HG03521 (cell line): Measurements from ENCODE around the gene M1AP.
"Not testable (repeated sequence)": the region's sequence is repeated elsewhere in the genome, so short reads cannot be mapped to it uniquely, and the experiment has no call there.

Experiments
- ATAC-seq: cut with Tn5 transposase; IDR thresholded peaks from one replicate; pipeline ENCODE4 v1.9.1; 2021; ENCODE audit warnings: mild to moderate bottlenecking, moderate library complexity; ENCODE audit not compliant: unreplicated experiment

The M1AP gene

DNA sequence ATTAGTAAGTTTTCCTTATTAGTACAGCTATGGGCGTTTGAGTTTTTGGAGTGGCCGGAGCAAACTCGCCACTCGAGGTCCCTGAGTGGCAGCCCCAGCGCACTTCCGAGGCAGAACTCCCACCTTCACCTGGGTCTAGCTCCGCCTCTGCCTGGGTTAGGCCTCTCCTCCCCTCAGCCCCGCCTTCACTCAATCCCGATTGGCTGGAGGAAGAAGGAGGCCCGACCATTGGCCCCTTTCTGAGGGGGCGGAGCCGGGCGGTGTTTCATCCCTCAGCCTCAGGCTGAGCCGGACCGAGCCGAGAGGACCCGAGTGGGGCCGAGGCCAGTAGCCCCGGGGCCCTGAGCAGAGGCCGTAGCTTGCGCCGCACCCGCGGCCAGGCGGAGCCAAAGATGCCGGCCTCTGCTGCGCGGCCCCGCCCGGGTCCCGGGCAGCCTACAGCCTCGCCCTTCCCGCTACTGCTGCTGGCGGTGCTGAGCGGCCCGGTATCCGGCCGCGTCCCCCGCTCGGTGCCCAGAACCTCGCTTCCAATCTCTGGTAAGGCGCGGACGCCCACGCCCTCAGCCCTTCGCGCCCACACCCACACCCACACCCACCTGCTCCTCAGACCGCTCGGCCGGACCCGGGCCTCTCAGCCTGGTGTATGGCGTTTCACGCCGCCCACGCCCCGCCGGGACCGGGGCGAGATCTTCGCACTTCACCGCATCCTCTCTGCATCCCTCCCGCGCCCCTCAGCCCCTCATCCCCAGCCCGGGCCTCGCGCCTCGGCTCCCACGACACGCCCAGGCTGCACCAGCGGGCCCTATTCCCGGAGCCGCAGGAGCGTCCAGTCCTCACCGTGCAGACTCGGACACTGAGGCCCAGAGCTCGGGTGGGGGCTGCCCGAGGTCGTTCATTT is 6.1 kb upstream of the M1AP start, which contains the start of gene SEMA4F:
Gene SEMA4F (plus strand): TSS at position 263 of the 898 bp plus-strand sequence. CDS start 130 bp downstream, at position 393.
- ATAC-seq: peak; percentile 99

DNA sequence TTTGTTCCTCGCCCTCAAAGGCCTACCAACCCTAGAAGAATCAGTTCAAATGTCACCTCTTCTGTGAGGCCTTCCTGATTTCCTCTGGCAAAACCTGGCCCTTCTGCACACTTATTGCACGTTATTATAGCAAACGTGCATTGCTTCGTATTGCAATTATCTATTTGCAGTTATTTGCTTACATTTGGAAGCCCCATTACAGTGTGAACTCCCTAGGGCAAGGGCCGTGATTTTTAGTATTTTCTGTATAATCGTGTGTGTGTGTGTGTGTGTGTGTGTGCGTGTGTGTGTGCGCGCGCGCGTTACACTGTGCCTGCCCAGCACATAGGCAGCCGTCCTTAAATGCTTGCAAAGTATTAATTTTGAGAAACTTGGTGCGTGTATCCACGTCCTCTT is 5.5 kb upstream of the M1AP start:
- ATAC-seq: peak; percentile 15

DNA sequence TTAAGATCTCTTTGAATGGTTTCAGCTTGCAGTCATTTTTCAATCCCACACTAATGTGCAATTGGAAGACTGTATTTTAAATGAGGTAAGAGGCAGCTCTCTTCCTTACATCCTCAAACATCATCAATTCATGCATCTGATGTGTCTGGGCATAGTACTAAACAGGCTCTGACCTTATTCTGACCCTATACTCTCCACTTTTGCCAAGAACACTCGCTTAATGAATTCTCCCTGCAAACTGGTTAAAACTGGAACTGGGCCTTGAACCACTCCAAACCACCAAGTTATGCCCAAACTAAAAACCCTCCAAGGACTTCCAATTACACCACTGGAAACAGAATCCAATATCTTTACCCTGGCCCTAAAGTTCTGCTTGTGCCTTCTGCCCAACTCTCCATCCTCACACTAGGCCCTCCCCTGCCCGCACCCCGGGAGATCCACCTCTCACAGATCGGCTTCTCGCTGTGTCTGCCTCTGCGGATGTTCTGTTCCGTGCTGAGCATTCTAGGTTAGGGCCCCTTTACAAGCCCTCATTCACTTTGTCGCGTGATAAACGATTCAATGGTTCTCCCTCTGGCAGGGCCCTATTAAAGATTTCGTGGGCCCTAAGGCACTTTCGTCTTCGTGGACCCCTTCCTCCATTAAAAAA is 1.2 kb downstream of the M1AP start:
- no peak for ATAC-seq

DNA sequence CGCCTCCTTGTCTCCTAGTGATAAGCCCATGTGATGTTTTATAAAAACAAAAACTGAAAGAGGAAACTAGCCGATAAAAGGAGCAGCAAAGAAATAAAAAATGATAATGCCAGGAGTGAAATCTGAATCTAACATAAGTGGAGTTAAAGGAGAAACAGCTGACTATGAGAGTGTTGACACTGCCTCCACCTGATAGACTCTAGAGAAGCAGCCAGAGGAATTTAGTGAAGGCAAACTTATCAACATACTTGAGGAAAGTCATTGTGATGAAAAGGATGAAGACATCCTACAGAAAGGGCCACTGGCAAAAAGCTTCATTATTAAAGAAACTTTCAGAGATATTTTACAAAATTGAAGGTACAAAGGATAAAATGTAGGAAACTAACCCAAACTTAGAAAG is 1.9 kb downstream of the M1AP start:
- ATAC-seq: no peak

DNA sequence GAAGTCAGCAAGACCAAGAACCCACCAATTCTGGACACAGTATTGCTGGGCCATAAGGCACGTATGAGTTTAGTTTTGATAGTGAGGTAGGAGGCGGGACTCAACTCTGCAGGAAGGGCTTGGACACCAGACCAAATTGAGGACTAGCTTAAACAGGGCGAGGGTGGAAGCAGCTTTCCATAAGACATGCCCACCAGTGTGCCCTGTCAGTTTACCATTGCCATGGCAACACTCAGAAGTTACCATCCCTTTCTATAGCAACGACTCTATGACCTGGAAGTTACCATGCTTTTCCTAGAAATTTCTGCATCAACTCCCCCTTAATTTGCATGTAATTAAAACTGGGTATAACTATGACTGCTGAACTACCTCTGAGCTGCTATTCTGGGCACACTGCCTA is 2.8 kb downstream of the M1AP start:
- ATAC-seq: no peak

DNA sequence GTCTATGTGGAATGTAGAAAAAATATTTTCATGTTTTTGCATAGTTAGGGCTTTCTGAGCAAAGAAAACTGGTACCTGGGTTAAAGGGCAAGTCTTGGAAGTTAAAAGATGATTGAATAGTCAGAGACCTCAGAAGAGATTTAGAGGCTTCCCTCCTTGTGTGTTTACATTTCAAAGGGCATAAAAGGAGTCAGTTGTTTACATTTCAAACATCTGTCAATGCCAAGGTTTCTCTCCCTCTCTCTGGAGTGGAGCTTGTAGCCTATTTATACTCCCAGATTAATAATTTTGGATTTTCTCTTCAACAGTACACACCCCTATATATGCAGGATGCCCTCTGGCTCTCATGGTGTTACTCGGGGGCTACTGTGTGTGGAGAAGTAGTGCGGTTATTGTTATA is 8.6 kb downstream of the M1AP start:
- ATAC-seq: no peak

DNA sequence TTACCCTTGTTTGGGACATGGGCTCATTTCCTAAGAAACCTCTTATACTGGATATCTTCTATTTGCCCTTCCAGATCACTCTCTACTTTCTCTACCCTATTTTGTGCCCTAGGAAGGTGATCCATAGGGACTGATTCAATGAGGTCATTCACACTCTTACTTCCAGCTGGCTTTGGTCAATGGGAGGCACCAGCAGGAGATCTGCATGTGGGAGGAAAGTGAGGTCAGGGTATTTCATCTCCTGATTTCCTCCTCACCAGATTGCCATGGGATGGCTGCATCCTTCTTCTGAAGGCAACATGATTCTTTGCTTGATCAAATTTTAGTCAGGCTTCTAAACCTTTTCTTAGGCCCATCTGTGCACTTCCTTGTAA is 15.2 kb downstream of the M1AP start:
- no peak for ATAC-seq

DNA sequence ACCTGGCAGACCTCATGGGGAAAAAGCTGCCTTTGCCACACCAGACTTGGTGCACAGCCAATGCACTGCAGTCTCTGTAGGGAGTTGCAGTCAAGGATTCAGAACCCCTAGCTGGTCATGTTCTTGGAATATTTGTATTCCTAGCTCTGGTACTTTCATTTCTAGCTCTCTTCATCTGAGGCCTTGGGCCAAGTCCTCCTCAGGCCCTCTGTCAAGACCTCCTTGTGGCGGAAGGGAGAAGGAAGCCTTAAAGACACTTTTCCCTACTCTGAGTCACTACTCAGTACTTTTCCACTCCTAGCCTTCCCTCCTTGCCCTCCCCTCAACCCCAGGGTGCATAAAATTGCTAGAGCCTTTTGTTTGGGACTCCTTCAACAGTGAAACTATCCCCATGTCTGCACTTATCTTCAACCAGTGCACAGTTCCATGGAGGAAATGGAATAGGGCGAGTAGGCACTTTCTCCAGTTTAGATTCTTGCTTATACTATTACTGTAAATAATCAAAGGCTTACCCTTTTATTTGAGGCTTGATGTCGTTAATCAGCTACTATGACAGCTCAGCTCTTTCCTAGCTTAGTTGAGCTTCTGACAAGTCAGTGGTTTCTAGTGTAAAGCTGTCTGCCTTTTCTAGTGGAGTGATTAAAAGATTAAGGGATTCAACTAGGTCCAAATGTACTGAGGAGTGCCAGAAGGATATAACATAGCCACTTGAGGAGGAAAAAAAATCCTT is 15.8 kb downstream of the M1AP start:
- ATAC-seq: no peak

DNA sequence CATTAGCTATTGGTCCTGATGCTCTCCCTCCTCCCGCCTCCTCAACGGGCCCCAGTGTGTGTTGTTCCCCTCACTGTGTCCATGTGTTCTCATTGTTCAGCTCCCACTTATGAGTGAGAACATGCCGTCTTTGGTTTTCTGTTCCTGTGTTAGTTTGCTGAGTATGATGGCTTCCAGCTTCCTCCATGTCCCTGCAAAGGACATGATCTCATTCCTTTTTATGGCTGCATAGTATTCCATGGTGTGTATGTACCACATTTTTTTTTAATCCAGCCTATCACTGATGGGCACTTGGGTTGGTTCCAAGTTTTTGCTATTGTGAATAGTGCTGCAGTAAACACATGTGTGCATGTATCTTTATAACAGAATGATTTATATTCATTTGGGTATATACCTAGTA is 17.7 kb downstream of the M1AP start:
- ATAC-seq: not testable (repeated sequence)

DNA sequence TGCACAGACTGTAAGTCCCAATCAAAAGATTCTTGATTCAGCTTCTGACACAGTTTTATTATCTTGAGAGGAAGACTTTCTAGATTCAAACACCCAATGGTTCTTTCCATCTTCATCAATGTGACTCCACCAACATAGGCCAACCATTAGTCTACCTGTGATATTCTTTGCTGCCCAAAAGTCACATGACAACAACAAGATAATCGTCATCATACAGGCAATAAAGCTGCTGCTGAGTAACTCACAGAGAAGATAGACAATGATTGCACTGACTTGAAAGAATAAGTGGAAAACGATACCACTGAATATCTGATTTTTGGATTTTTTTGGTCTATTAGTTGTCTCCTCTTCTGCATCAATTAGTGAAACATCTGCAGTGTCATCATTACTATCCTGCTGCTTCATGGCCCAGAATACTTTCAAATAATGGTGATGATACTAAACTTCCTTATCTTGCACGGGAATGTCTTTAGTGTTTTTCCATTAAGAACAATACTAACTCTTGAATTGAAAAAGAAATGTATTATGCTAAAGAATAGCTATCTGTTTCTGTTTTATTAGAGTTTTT is 19.5 kb downstream of the M1AP start:
- ATAC-seq: no peak

DNA sequence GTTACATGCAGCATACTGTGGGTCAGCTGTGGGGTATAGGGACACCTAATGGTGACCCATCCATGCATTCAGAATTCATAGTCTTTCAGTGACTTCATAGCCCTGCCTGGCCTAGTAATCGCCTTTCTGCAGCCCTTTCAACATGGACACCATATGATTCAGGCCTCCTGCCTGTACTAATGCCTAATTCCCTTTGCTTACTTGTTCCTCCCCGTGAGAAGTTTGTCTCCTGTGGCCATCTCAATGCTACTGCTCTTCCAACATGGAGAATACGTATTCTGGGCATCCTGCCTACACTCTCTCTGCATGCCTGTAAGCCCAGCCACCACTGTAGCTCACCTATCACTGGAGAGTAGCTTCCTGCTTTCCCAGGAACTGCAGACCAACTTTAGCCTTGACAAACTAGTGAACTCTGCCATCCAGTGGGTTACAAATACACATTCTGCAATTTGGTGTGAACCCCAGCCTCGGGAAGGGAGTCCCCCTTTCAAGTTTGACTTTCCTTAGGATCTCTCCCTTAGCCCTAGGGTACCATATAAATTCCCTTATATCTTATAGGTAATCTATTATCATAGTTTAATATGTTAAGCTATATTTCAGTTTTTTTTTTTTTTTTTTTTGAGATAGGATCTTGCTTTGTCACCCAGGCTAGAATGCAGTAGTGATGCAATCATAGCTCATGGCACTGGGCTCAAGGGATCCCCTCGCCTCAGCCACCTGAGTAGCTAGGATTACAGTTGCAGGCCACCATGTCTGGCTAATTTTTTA is 22.3 kb downstream of the M1AP start:
- ATAC-seq: no peak

DNA sequence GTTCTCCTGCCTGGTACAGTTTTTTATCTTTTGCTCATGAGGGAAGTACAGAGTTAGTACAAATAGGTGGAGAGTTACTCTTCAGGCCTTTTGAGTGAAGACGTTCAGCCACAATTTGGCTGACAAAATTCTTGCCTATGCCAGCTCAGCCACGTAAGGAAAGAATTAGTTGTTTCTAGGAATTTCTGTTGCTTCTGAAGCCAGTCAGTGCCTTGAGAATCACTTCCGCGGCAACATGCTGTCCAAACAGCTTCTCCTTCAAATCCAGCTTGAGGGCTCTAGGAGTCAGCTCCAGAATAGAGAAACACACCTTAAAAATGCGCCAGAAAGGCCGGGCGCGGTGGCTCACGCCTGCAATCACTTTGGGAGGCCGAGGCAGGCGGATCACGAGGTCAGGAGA is 27.5 kb downstream of the M1AP start:
- ATAC-seq: no peak

DNA sequence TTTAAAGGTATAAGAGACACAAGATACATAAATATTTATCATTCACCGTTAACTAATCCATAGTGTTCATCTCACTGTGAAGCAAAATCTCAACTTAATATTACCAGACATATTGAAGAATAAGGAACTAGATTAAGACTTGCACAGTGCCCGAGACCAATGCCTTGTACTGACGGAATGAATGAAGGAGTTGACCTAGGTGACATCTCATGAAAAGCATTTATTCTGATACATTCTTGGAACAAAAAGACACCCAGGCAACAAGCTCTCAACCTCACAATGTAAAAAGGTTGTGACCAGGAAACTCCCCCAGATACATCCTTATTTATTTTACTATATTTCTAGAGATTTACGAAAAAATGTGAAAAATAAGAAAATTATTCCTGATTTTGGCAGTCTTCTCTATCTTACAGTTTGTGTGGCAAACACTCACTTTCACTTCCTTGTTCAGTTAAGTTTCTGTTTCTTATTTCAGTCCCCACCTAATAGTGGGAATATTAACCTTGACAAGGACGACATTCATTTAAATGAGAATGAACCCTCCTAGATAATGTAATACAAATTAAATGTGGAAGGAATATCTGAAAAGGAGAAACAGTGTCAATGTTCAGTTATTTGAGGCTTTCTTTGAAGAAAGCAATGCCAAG is 28.4 kb downstream of the M1AP start:
- ATAC-seq: no peak

DNA sequence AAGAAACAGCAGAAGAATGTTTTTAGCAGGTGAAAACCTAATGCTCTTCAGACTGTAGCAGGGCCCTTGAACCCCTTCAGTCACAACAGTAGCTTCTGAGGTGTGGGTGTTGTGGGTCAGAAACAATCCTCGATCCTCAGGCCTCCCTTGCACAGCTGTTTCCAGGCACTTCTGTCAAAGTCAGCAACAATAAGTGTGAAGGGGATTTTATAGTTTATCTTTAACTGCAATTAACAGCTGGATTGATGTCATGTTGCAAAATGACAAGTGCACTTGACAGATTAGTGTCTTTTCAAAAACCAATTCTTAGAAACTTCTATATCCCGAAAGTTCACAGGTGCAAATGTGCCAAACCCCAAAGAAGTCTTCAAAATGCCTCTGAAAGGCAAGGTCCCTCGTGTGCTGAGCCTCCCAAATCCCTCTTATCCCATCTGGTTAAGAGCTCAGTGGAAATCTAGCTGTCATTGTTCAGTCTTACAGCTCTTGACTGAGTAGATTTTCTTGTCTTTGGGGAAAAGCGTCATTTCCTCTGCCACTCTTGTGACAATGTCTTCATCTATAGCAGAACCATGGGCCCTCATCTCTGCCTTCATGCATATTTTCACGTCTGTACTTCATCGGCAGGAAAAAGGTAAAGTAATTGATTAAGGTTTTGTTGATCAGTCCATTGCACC is 29.6 kb downstream of the M1AP start:
- ATAC-seq: no peak

DNA sequence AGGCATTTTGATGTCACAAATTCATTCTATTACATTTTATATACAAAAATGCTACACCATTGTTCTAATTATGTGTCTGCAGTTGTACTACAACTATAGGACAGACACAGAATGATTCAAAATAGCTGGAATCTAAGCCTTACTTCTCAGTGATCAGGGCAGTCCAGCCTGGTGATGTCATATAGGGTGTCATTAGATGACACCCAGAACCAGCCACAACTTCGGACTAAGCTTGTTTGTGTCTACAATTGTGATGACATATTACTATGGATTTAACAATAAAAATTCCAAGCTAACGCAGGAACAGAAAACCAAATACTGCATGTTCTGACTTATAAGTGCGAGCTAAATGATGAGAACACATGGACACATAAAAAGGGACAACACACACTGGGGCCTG is 31.0 kb downstream of the M1AP start:
- no peak for ATAC-seq

DNA sequence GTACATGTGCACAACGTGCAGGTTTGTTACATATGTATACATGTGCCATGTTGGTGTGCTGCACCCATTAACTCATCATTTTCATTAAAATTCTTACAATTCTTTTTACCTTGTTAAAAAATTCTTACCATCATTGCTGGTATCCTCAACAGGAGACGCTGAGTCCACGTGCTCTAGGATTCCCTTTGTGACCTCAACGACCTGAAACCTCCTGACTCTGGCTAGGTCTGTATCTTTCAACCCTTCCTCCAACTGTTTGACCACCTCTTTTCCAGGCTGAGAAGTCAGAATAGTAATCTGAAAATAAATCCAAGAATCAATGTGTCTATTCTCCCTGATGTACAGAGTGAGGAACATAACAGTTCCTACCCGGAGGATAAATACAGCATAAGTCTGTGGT is 41.2 kb downstream of the M1AP start:
- ATAC-seq: no peak

DNA sequence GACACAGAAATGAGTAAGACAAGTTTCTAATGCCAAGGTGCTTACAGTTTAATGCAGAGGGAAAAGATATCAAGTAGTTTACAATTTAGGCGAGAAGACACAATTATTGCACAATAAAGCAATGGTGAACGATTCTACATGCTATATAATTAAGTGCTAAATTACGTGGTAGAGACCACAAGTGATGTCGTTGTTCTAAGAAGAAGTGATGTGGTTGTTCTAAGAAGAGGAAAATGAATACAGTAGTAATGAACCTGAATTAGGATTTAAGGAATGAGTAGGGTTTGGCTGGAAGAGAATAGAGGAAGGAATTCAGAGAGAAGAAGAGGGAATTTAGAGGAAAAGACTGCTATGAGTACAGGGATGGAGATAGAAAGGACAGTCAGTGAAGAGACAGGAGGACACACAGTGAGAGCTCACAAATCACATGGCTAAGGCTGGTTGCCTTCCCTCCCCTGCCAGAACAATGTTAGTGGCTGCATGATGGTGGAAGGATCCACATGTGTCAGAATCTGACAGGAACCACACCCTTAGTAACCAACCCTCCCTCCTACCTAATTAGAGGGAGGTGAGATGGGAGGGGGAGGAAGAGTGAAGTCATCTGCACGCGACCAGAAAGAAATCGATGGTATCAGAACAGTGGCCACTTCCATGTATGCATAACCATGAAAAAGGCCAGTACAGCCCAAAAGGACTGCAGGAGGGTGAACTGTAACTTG is 44.7 kb downstream of the M1AP start:
- ATAC-seq: no peak

DNA sequence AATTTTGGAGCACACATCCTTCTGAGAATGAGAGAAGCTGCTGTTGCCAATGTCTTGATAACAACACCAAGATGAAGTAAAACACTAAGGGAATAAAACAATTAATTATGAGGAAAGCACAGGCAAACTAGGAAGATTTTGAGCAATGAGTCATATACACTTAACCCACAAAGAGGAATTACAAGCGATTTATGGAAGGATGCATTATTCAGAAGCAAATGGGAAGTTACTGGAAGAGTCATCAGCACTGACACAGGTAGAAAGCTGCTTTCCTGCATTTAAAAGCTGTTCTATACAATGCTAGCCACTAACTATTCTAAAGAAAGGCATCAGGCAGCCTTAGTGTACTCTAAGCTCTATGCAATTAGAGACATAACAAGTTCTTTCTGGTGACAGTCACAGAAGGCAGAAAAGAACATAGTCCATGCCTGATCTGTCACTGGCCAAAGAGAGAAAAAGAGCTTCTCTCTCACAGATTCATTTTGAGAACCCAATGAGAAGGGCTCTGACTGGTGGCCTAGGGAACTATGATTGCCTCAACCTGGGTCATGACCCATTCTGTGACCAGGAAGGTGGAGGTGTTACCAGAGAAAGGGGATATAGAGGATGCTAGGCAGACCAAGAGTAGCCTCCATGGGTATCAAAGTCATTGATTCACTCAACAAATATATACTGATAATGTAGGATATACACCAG is 45.4 kb downstream of the M1AP start:
- ATAC-seq: no peak
